H1 (cell line): ENCODE measurements around the gene MACC1. TPM values are rescaled to one million over a fixed set of nuclear protein-coding genes. Genes with fewer than 3 reads are reported as not detected.

Source experiments
- HDAC2 ChIP-seq, 2 experiments: fragments of 300-600 bp in 1 of 2; sonication (generic) in 1 of 2; IDR thresholded peaks; 2 replicates each; pipeline ENCODE4 v1.6.1; 2011 to 2012; ENCODE audit warnings: low read depth in 2 of 2, low read length in 2 of 2, mild to moderate bottlenecking in 2 of 2, moderate library complexity in 2 of 2, borderline replicate concordance in 1 of 2, inconsistent platforms in 1 of 2
- KDM4A ChIP-seq: IDR thresholded peaks from one replicate; pipeline ENCODE4 v1.7.1; 2012; ENCODE audit warnings: low read depth, mild to moderate bottlenecking, moderate library complexity, low read length, inconsistent platforms; ENCODE audit not compliant: severe bottlenecking
- RBBP5 ChIP-seq: IDR thresholded peaks from 2 replicates; pipeline ENCODE4 v1.7.1; 2012; ENCODE audit warnings: low read depth, mild to moderate bottlenecking, inconsistent platforms, low read length, moderate library complexity, borderline replicate concordance
- RFX5 ChIP-seq: IDR thresholded peaks from 2 replicates; pipeline ENCODE4 v1.6.1; 2011; ENCODE audit warnings: low read depth, low read length, improper control_type of control experiment, borderline replicate concordance
- TBP ChIP-seq: IDR thresholded peaks from 2 replicates; pipeline ENCODE4 v1.6.1; 2011; ENCODE audit warnings: low read depth, low read length, improper control_type of control experiment
- polyA plus RNA-seq, 7 experiments: library from polyadenylated mRNA; depleted of rRNA in 3 of 7; stranded (reverse) in 5 of 7; unstranded in 2 of 7; fragments of >200 nt in 5 of 7; fragments of 200-250 nt in 2 of 7; gene quantifications; 1 replicate in 5 of 7; 2 replicates in 1 of 7; 4 replicates in 1 of 7; pipeline versions ENCODE4 v1.2.1 to v1.2.3, GENCODE V29; 2011 to 2013; ENCODE audit warnings: missing spikeins in 2 of 7, mixed read lengths in 2 of 7
- total RNA-seq: library from RNA; stranded (reverse); fragmentation: NEBNext Ultra II Directional; extraction: Animal tissue kit (Norgen Biotek cat#: 25700); gene quantifications from 2 replicates; pipeline ENCODE4 v1.2.1, GENCODE V29; 2021
- TF ChIP-seq, protein P1 (sequence below): fragments of 300-600 bp; sonication (generic); IDR thresholded peaks from 2 replicates; pipeline ENCODE4 v1.7.1; 2012; ENCODE audit warnings: low read length, moderate library complexity, mild to moderate bottlenecking, inconsistent platforms; ENCODE audit not compliant: insufficient replicate concordance
- TF ChIP-seq, protein P2 (sequence below), 3 experiments: IDR thresholded peaks; 1 replicate in 2 of 3; 2 replicates in 1 of 3; pipeline versions ENCODE4 v1.5.1 to v1.6.1; 2011; ENCODE audit warnings: low read length in 3 of 3, mild to moderate bottlenecking in 3 of 3, inconsistent platforms in 2 of 3, low read depth in 1 of 3, moderate library complexity in 1 of 3; ENCODE audit not compliant: insufficient read depth in 1 of 3; ENCODE audit errors: control extremely low read depth in 1 of 3

Gene MACC1
- total and polyA plus RNA-seq, 2 of the 8 experiments (the other 6 are each of a cell fraction or from before 2014, with no cell fraction given) = 2.0 to 17.2 TPM

DNA sequence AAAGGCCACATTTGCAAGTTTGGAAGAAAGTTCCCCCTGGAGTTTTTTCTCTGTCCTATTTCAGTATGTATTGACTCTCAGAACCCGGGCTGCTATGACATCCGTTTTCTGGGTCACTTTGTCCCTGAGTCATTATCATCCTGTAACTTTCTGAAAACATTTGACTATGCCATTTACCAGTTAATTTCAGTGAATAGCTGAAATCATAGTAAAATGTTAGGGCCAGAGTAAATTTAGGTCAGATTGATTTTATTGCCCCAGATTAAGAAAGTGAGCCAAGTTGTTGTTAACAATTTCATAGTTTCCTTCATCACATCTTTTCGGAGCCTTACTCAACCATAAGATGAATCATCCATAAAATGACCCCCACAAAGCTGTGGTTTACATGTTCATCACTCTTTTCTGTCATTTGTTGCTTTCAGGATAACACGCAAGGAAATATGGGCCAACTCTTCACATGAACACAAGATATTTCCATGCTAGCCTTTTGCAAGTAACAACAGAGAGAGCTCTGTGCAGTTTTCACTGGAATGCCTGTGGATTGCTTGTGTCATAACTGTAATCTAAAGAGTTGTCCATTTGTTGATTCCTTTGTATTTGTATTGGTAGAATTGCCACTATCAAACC lies 3.9 kb upstream of the MACC1 start (continued):
- TF ChIP-seq, protein P1, sequence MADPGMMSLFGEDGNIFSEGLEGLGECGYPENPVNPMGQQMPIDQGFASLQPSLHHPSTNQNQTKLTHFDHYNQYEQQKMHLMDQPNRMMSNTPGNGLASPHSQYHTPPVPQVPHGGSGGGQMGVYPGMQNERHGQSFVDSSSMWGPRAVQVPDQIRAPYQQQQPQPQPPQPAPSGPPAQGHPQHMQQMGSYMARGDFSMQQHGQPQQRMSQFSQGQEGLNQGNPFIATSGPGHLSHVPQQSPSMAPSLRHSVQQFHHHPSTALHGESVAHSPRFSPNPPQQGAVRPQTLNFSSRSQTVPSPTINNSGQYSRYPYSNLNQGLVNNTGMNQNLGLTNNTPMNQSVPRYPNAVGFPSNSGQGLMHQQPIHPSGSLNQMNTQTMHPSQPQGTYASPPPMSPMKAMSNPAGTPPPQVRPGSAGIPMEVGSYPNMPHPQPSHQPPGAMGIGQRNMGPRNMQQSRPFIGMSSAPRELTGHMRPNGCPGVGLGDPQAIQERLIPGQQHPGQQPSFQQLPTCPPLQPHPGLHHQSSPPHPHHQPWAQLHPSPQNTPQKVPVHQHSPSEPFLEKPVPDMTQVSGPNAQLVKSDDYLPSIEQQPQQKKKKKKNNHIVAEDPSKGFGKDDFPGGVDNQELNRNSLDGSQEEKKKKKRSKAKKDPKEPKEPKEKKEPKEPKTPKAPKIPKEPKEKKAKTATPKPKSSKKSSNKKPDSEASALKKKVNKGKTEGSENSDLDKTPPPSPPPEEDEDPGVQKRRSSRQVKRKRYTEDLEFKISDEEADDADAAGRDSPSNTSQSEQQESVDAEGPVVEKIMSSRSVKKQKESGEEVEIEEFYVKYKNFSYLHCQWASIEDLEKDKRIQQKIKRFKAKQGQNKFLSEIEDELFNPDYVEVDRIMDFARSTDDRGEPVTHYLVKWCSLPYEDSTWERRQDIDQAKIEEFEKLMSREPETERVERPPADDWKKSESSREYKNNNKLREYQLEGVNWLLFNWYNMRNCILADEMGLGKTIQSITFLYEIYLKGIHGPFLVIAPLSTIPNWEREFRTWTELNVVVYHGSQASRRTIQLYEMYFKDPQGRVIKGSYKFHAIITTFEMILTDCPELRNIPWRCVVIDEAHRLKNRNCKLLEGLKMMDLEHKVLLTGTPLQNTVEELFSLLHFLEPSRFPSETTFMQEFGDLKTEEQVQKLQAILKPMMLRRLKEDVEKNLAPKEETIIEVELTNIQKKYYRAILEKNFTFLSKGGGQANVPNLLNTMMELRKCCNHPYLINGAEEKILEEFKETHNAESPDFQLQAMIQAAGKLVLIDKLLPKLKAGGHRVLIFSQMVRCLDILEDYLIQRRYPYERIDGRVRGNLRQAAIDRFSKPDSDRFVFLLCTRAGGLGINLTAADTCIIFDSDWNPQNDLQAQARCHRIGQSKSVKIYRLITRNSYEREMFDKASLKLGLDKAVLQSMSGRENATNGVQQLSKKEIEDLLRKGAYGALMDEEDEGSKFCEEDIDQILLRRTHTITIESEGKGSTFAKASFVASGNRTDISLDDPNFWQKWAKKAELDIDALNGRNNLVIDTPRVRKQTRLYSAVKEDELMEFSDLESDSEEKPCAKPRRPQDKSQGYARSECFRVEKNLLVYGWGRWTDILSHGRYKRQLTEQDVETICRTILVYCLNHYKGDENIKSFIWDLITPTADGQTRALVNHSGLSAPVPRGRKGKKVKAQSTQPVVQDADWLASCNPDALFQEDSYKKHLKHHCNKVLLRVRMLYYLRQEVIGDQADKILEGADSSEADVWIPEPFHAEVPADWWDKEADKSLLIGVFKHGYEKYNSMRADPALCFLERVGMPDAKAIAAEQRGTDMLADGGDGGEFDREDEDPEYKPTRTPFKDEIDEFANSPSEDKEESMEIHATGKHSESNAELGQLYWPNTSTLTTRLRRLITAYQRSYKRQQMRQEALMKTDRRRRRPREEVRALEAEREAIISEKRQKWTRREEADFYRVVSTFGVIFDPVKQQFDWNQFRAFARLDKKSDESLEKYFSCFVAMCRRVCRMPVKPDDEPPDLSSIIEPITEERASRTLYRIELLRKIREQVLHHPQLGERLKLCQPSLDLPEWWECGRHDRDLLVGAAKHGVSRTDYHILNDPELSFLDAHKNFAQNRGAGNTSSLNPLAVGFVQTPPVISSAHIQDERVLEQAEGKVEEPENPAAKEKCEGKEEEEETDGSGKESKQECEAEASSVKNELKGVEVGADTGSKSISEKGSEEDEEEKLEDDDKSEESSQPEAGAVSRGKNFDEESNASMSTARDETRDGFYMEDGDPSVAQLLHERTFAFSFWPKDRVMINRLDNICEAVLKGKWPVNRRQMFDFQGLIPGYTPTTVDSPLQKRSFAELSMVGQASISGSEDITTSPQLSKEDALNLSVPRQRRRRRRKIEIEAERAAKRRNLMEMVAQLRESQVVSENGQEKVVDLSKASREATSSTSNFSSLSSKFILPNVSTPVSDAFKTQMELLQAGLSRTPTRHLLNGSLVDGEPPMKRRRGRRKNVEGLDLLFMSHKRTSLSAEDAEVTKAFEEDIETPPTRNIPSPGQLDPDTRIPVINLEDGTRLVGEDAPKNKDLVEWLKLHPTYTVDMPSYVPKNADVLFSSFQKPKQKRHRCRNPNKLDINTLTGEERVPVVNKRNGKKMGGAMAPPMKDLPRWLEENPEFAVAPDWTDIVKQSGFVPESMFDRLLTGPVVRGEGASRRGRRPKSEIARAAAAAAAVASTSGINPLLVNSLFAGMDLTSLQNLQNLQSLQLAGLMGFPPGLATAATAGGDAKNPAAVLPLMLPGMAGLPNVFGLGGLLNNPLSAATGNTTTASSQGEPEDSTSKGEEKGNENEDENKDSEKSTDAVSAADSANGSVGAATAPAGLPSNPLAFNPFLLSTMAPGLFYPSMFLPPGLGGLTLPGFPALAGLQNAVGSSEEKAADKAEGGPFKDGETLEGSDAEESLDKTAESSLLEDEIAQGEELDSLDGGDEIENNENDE = no peak
- TF ChIP-seq, protein P2, sequence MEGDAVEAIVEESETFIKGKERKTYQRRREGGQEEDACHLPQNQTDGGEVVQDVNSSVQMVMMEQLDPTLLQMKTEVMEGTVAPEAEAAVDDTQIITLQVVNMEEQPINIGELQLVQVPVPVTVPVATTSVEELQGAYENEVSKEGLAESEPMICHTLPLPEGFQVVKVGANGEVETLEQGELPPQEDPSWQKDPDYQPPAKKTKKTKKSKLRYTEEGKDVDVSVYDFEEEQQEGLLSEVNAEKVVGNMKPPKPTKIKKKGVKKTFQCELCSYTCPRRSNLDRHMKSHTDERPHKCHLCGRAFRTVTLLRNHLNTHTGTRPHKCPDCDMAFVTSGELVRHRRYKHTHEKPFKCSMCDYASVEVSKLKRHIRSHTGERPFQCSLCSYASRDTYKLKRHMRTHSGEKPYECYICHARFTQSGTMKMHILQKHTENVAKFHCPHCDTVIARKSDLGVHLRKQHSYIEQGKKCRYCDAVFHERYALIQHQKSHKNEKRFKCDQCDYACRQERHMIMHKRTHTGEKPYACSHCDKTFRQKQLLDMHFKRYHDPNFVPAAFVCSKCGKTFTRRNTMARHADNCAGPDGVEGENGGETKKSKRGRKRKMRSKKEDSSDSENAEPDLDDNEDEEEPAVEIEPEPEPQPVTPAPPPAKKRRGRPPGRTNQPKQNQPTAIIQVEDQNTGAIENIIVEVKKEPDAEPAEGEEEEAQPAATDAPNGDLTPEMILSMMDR (IDR thresholded peaks at IDR 0.05; ENCODE audit: control extremely low read depth in 1 of 3, insufficient read depth in 1 of 3, low read depth in 1 of 3, low read length in 3 of 3) = no peak
- TF ChIP-seq KDM4A (no peak), RFX5 (no peak), HDAC2 (IDR thresholded peaks at IDR 0.05; ENCODE audit: borderline replicate concordance in 1 of 2, low read depth in 2 of 2, low read length in 2 of 2) (no peak), RBBP5 (no peak), TBP (no peak)
